MM.1S (cell line): ENCODE results near the gene PHACTR4.
"Not testable (repeated sequence)": the region's sequence is repeated elsewhere in the genome, so short reads cannot be mapped to it uniquely, and the experiment has no call there.

Experiments
- DNase-seq: peaks from one replicate; pipeline ENCODE4 v3.0.0-alpha.2; 2015
- H2AFZ ChIP-seq: fragments of 300-600 bp; sonication (generic); 2 replicates; pipeline ENCODE4 v1.6.0; 2016; ENCODE audit warnings: antibody characterized with exemption, low read length
- H3F3A ChIP-seq: fragments of 300-600 bp; sonication (generic); 2 replicates; pipeline ENCODE4 v1.6.1; 2016; ENCODE audit warnings: mild to moderate bottlenecking, antibody characterized with exemption, low read length, moderate library complexity, mixed read lengths; ENCODE audit not compliant: insufficient read depth
- H3K27ac ChIP-seq: fragments of 300-600 bp; sonication (generic); 2 replicates; pipeline ENCODE4 v1.5.1; 2016; ENCODE audit warnings: mild to moderate bottlenecking, low read length
- H3K27me3 ChIP-seq: fragments of 300-600 bp; sonication (generic); replicated peaks from 2 replicates; pipeline ENCODE4 v1.6.0; 2016; ENCODE audit warnings: low read length; ENCODE audit not compliant: insufficient read depth
- H3K36me3 ChIP-seq: fragments of 300-600 bp; sonication (generic); replicated peaks from 2 replicates; pipeline ENCODE4 v1.6.1; 2016; ENCODE audit warnings: mild to moderate bottlenecking, low read length, mixed read lengths; ENCODE audit not compliant: insufficient read depth
- H3K4me1 ChIP-seq: fragments of 300-600 bp; sonication (generic); 2 replicates; pipeline ENCODE4 v1.6.1; 2016; ENCODE audit warnings: low read length, mixed read lengths
- H3K4me2 ChIP-seq: fragments of 300-600 bp; sonication (generic); 2 replicates; pipeline ENCODE4 v1.6.0; 2016; ENCODE audit warnings: low read depth, low read length
- H3K4me3 ChIP-seq: fragments of 300-600 bp; sonication (generic); 2 replicates; pipeline ENCODE4 v1.5.1; 2016; ENCODE audit warnings: low read length, mixed read lengths
- H3K79me2 ChIP-seq: fragments of 300-600 bp; sonication (generic); 2 replicates; pipeline ENCODE4 v1.6.1; 2016; ENCODE audit warnings: mixed run types, low read length, mixed read lengths
- H3K9ac ChIP-seq: fragments of 300-600 bp; sonication (generic); 2 replicates; pipeline ENCODE4 v1.6.1; 2016; ENCODE audit warnings: low read length, mixed read lengths
- H3K9me2 ChIP-seq: fragments of 300-600 bp; sonication (generic); replicated peaks from 2 replicates; pipeline ENCODE4 v1.6.1; 2016; ENCODE audit warnings: mild to moderate bottlenecking, low read length, mixed read lengths; ENCODE audit not compliant: insufficient read depth
- H3K9me3 ChIP-seq: fragments of 300-600 bp; sonication (generic); replicated peaks from 2 replicates; pipeline ENCODE4 v1.6.1; 2016; ENCODE audit warnings: mild to moderate bottlenecking, low read length, mixed read lengths; ENCODE audit not compliant: insufficient read depth
- H4K20me1 ChIP-seq: fragments of 300-600 bp; sonication (generic); 2 replicates; pipeline ENCODE4 v1.6.1; 2016; ENCODE audit warnings: mild to moderate bottlenecking, low read length, moderate library complexity, mixed read lengths; ENCODE audit not compliant: insufficient read depth
- CTCF ChIP-seq: fragments of 300-600 bp; sonication (generic); IDR thresholded peaks from 2 replicates; pipeline ENCODE4 v1.5.1; 2016; ENCODE audit warnings: antibody characterized with exemption, low read length, mixed read lengths
- EZH2 ChIP-seq: fragments of 300-600 bp; sonication (generic); optimal IDR thresholded peaks from 2 replicates; pipeline ENCODE3; 2017; ENCODE audit warnings: low read depth, mild to moderate bottlenecking, antibody characterized with exemption, low read length, mixed read lengths
- EZH2phosphoT487 ChIP-seq: fragments of 300-600 bp; sonication (generic); IDR thresholded peaks from 2 replicates; pipeline ENCODE4 v1.6.1; 2018; ENCODE audit warnings: antibody characterized with exemption, low read length

The PHACTR4 gene

GRCh38 chr1:28378906-28379305, 9.4 kb downstream of the PHACTR4 start:
- no peaks in the 10 kb centered on the region for H3K9me2 ChIP-seq
- no peak overlapping the region for H2AFZ ChIP-seq
- DNase-seq, result no peak
- no peak overlapping the region for H3K4me3 ChIP-seq
- H3K9ac ChIP-seq, result no peak overlapping the region
- H3F3A ChIP-seq, result no peaks in the 10 kb centered on the region
- H3K27ac ChIP-seq, result no peak overlapping the region
- no peaks in the 10 kb centered on the region for H3K9me3 ChIP-seq
- H3K79me2 ChIP-seq, result peaks cover 65% of the 10 kb centered on the region
- no peaks in the 10 kb centered on the region for H3K27me3 ChIP-seq
- no peaks in the 10 kb centered on the region for H4K20me1 ChIP-seq
- TF ChIP-seq CTCF (no peak), EZH2phosphoT487 (no peak), EZH2 (no peak)
- no peaks in the 10 kb centered on the region for H3K36me3 ChIP-seq
- no peaks in the 10 kb centered on the region for H3K4me1 ChIP-seq
- no peak overlapping the region for H3K4me2 ChIP-seq

- H3K9me3 ChIP-seq, result no peaks in the 10 kb centered on the region
- no peaks in the 10 kb centered on the region for H3K36me3 ChIP-seq
- no peaks in the 10 kb centered on the region for H4K20me1 ChIP-seq
- H3K27me3 ChIP-seq, result no peaks in the 10 kb centered on the region
- H3K27ac ChIP-seq, result no peak overlapping the region
- H3K79me2 ChIP-seq, result peaks cover 68% of the 10 kb centered on the region
- H3K4me1 ChIP-seq, result no peaks in the 10 kb centered on the region
- no peak overlapping the region for H3K4me3 ChIP-seq
- H3K9ac ChIP-seq, result no peak overlapping the region
- H3K9me2 ChIP-seq, result no peaks in the 10 kb centered on the region
- H3F3A ChIP-seq, result no peaks in the 10 kb centered on the region
- no peak for DNase-seq
- no peak overlapping the region for H3K4me2 ChIP-seq
- H2AFZ ChIP-seq, result no peak overlapping the region
- TF ChIP-seq CTCF (no peak), EZH2 (no peak), EZH2phosphoT487 (no peak)
Measured at GRCh38 chr1:28380394-28380793, 10.9 kb downstream of the PHACTR4 start.

GRCh38 chr1:28383785-28384184, 14.2 kb downstream of the PHACTR4 start:
- H2AFZ ChIP-seq, H3K9ac ChIP-seq, H3K9me2 ChIP-seq, H3K27ac ChIP-seq, H3K4me2 ChIP-seq, H4K20me1 ChIP-seq, H3K4me1 ChIP-seq, DNase-seq, H3K36me3 ChIP-seq, H3F3A ChIP-seq, H3K9me3 ChIP-seq, H3K4me3 ChIP-seq, H3K27me3 ChIP-seq: not testable (repeated sequence)
- peaks cover 79% of the 10 kb centered on the region for H3K79me2 ChIP-seq

GRCh38 chr1:28392027-28392652, 22.6 kb downstream of the PHACTR4 start:
- Histone ChIP-seq H3K9me2 (no peaks in the 10 kb centered on the region), H3K79me2 (peaks cover 28% of the 10 kb centered on the region), H3K4me1 (no peaks in the 10 kb centered on the region), H3K36me3 (no peaks in the 10 kb centered on the region), H4K20me1 (no peaks in the 10 kb centered on the region), H3K27ac (no peak overlapping the region), H2AFZ (no peak overlapping the region), H3K27me3 (no peaks in the 10 kb centered on the region), H3F3A (no peaks in the 10 kb centered on the region), H3K4me3 (no peak overlapping the region), H3K4me2 (no peak overlapping the region), H3K9ac (no peak overlapping the region), H3K9me3 (no peaks in the 10 kb centered on the region)
- no peak for DNase-seq
- no peak for TF ChIP-seq CTCF
- no peak for TF ChIP-seq EZH2
- no peak for TF ChIP-seq EZH2phosphoT487
